ENCODE results near the gene CECR2.

- TF ChIP-seq POLR2AphosphoS5 (IDR thresholded peaks at IDR 0.05; ENCODE audit: low read depth) (no peak), SPI1 (IDR thresholded peaks at IDR 0.05; ENCODE audit: borderline replicate concordance, low read depth) (no peak), CTCF (IDR thresholded peaks at IDR 0.05; ENCODE audit: insufficient read depth, low read length) (no peak), REST (IDR thresholded peaks at IDR 0.05; ENCODE audit: insufficient replicate concordance, low read depth) (no peak)
These were observed 171.2 kb downstream of the CECR2 start for GRCh38 chr22:17540481-17540880.
